Activated CD8-positive, alpha-beta memory T cell treated with anti-CD3 and anti-CD28 coated beads, Interleukin-2, amount 50 U/mL, for 24 hours (primary cell): ENCODE results near the gene PEG3.
"Not testable (repeated sequence)": the region's sequence is repeated elsewhere in the genome, so short reads cannot be mapped to it uniquely, and the experiment has no call there.

ENCODE experiments used
- DNase-seq: peaks from one replicate; pipeline ENCODE4 v3.0.0-alpha.2; 2020; ENCODE audit errors: extremely low read depth

Gene PEG3

GRCh38 chr19:56840451-56841192 lies at the start of gene PEG3, which contains the start of gene ZIM2:
Gene PEG3, minus strand, starts transcription at chr19:56840726. Its CDS starts 16,071 bp downstream, at chr19:56824655.
Gene ZIM2, minus strand, starts transcription at chr19:56840726. Its CDS starts 16,449 bp downstream, at chr19:56824277.
- DNase-seq = no peak

GRCh38 chr19:56885173-56885985 lies 44.9 kb upstream of the PEG3 start:
- no peak for DNase-seq

DNA sequence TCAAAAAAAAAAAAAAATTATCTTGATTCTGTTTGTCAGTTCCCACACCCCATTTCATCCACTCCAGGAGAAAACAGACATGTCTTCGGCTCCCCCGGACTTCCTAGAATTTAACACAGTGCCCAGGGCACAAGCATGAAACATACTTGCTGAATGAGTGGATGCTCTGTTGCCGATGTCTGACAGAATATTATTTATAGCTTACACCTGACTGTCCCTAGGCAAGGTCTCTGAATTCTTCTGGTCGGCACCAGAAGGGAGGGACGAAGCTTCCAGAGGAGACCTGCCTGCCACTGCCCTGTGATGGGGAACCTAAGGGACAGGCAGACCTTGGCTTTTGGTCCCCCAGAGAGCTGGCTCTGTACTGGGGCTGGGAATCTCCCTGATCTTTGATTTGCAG lies 43.9 kb upstream of the PEG3 start:
- DNase-seq = no peak

DNA sequence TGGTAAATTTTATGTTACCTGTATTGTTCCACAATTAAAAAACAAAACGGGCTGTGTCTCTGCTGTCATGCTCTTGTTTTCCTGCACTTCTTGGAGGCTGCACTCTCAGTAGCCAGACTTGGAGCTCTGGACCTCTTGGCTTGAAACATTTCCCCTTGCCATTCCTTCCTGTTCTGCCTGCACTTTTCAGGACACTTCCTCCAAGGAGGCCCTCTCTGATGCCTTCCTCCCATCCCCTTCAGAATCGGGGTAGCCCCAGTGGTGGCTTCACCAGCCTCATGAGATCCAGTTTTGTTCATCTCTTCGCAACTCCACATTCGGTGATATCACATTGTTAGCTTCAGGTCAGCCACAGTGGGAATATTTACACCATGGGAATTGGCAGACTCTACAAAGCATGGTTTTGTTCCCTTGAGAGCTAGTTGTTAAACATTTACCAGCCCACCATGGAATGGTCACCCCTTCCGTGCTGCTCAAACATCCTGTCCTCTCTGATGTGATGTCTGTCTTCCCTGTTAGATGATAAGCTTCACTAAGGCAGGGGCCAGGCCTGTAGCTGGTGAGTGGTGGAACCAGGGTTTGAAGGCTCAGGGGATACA lies 40.2 kb upstream of the PEG3 start:
- DNase-seq = no peak

DNA sequence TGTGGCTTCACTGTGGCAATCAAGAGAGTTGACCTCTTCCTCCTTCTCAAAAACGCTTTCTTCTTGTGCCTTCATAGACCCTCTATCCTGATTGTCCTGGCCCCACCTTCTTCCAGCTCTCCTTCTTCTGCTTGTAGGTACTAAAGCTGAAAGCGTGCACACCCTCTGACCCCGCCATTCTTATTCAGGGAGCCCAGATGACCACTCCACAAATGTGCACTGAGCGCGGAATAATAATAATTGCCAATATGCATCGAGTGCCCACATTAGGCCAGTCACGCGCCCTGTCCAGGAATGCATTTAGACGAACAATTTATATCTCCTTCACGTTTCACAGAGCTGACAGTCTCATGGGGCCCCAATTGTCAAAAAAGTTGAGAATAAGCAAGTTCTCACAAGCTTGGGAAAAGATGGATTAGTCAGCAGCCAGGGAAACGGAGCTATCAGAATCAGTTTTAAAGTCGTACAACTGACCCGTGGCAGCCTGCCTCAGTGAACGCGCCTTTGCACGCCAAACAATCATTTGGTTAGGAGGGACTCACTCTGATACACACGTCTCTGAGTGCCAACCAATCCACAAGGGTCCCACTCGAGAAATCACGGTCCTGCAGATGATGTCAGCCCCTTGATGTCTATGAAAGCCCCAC lies 36.7 kb upstream of the PEG3 start:
- no peak for DNase-seq

GRCh38 chr19:56875717-56876116 lies 35.2 kb upstream of the PEG3 start:
- no peak for DNase-seq

DNA sequence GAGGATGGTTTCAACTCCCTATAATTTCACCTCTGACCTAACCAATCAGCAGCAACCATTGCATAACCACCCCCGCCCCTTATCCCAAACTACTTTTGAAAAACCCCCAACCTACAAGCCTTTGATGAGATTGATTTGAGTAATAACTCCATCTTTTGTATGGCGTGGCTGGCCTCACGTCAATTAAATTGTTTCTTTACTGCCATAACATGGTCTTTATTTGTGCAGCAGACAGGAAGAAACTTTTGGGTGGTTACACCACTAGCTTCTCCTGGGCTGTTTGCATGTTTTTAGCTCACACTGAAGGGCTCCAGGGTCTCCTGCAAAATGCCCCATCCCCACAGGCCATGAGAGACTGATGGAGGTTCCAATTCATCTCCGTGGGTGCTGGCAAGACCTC lies 34.0 kb upstream of the PEG3 start:
- DNase-seq = no peak

- no peak for DNase-seq
These were observed 33.0 kb upstream of the PEG3 start for GRCh38 chr19:56873493-56873892.

DNA sequence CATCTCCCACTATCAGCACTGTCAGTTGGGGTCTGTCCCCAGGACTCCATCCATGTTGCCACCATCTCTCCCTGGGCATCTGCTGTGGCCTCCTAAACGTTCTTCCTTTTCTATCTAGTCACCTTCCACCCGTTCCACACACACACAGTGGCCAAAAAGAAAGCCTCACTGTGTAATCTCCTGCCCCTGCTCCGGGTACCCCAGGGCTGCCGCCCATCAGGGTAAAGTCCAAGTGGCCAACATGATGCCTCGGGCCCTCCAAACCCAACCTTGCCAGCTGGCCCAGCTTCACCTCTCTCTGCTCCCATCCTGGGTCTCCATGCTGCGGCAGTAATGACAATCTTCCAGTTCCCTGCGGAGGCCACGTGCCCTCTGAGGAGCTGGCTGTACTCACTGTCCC lies 29.4 kb upstream of the PEG3 start:
- DNase-seq = no peak

GRCh38 chr19:56868446-56868845 lies 27.9 kb upstream of the PEG3 start:
- DNase-seq = no peak

- DNase-seq = no peak
These were observed 26.0 kb upstream of the PEG3 start for GRCh38 chr19:56866538-56866937.

GRCh38 chr19:56864443-56865125 lies 24.1 kb upstream of the PEG3 start:
- DNase-seq = no peak

GRCh38 chr19:56862741-56863140 lies 22.2 kb upstream of the PEG3 start:
- DNase-seq = no peak

- not testable (repeated sequence) for DNase-seq
These were observed 19.9 kb upstream of the PEG3 start for GRCh38 chr19:56860409-56860808.

GRCh38 chr19:56858026-56858425 lies 17.5 kb upstream of the PEG3 start:
- no peak for DNase-seq

GRCh38 chr19:56856822-56857221 lies 16.3 kb upstream of the PEG3 start:
- DNase-seq = no peak

GRCh38 chr19:56852361-56852760 lies 11.8 kb upstream of the PEG3 start:
- not testable (repeated sequence) for DNase-seq

- DNase-seq = no peak
These were observed 7.6 kb upstream of the PEG3 start for GRCh38 chr19:56848166-56848565.

GRCh38 chr19:56842412-56842811 lies 1.9 kb upstream of the PEG3 start:
- no peak for DNase-seq

- no peak for DNase-seq
These were observed 642 bp upstream of the PEG3 start for GRCh38 chr19:56841193-56841543.

GRCh38 chr19:56839652-56840450 lies 675 bp downstream of the PEG3 start:
- DNase-seq = no peak
